HG03108 (cell line): ENCODE results near the gene FCHSD1.
"Not testable (repeated sequence)": the region's sequence is repeated elsewhere in the genome, so short reads cannot be mapped to it uniquely, and the experiment has no call there.

Source experiments
- ATAC-seq: cut with Tn5 transposase; IDR thresholded peaks from one replicate; pipeline ENCODE4 v1.9.1; 2021; ENCODE audit warnings: moderate library complexity; ENCODE audit not compliant: unreplicated experiment

FCHSD1 gene

GRCh38 chr5:141618030-141618803, 33.0 kb downstream of the FCHSD1 start:
- ATAC-seq: peak; percentile 22

- no peak for ATAC-seq
These were observed 33.6 kb downstream of the FCHSD1 start for GRCh38 chr5:141617682-141618029.

GRCh38 chr5:141617128-141617527, 34.1 kb downstream of the FCHSD1 start:
- ATAC-seq: no peak

- no peak for ATAC-seq
These were observed 35.1 kb downstream of the FCHSD1 start for GRCh38 chr5:141615991-141616720.

GRCh38 chr5:141613344-141613743, 37.9 kb downstream of the FCHSD1 start:
- ATAC-seq: no peak

GRCh38 chr5:141611289-141611688, 39.9 kb downstream of the FCHSD1 start:
- ATAC-seq: no peak

GRCh38 chr5:141609921-141610320, 41.3 kb downstream of the FCHSD1 start:
- ATAC-seq: not testable (repeated sequence)

- ATAC-seq: no peak
These were observed 42.2 kb downstream of the FCHSD1 start for GRCh38 chr5:141609044-141609443.

GRCh38 chr5:141608557-141608956, 42.7 kb downstream of the FCHSD1 start:
- ATAC-seq: no peak

GRCh38 chr5:141608046-141608445, 43.2 kb downstream of the FCHSD1 start:
- no peak for ATAC-seq

GRCh38 chr5:141605523-141606277, 45.5 kb downstream of the FCHSD1 start:
- peak; percentile 88 for ATAC-seq

- no peak for ATAC-seq
These were observed 47.1 kb downstream of the FCHSD1 start for GRCh38 chr5:141603923-141604717.

- ATAC-seq: no peak
These were observed 48.6 kb downstream of the FCHSD1 start for GRCh38 chr5:141602606-141603005.

- no peak for ATAC-seq
These were observed 52.5 kb downstream of the FCHSD1 start for GRCh38 chr5:141598391-141599345.

- ATAC-seq: no peak
These were observed 53.4 kb downstream of the FCHSD1 start for GRCh38 chr5:141597814-141598213.

- ATAC-seq: no peak
These were observed 53.8 kb downstream of the FCHSD1 start for GRCh38 chr5:141597394-141597793.

GRCh38 chr5:141596867-141597266, 54.4 kb downstream of the FCHSD1 start:
- no peak for ATAC-seq

- no peak for ATAC-seq
These were observed 61.1 kb downstream of the FCHSD1 start for GRCh38 chr5:141590127-141590526.
